Right lobe of liver (tissue), 6 donors: ENCODE measurements around the gene C6orf163. TPM values are rescaled to one million over a fixed set of nuclear protein-coding genes. Genes with fewer than 3 reads are reported as not detected.

Experiments used
- ATAC-seq, 4 donors: fragments of 200-7000 bp; cut with Tn5 transposase; one replicate each; pipeline ENCODE4 v1.9.1; 2020; ENCODE audit warnings: mild to moderate bottlenecking in 4 of 4, moderate library complexity in 4 of 4
- DNase-seq, 3 donors: peaks; one replicate each; pipeline ENCODE4 v3.0.0-alpha.2; 2020
- H3K27ac ChIP-seq, 3 donors: fragments of 200-600 bp; one replicate each; pipeline ENCODE4 v1.8.0; 2022
- H3K27me3 ChIP-seq, 2 donors: fragments of 200-600 bp; one replicate each; pipeline ENCODE4 v1.8.0; 2022
- H3K36me3 ChIP-seq, 4 donors: fragments of 200-600 bp; sonication (generic) in 1 of 4; one replicate each; pipeline versions ENCODE4 v1.5.1 to v1.8.0; 2017 to 2022; ENCODE audit warnings: control low read depth in 1 of 4
- H3K4me1 ChIP-seq, 4 donors: fragments of 200-600 bp; sonication (generic) in 1 of 4; one replicate each; pipeline versions ENCODE4 v1.5.1 to v1.8.0; 2017 to 2022; ENCODE audit warnings: control low read depth in 1 of 4
- H3K4me3 ChIP-seq, 3 donors: fragments of 200-600 bp; one replicate each; pipeline ENCODE4 v1.8.0; 2022
- H3K9me3 ChIP-seq, 4 donors: fragments of 200-600 bp; sonication (generic) in 1 of 4; one replicate each; pipeline versions ENCODE4 v1.5.1 to v1.8.0; 2017 to 2022; ENCODE audit warnings: control low read depth in 1 of 4
- CTCF ChIP-seq, 4 donors: fragments of 200-600 bp in 3 of 4; fragments of 450-650 bp in 1 of 4; IDR thresholded peaks; one replicate each; pipeline versions ENCODE4 v1.5.1 to v1.8.0; 2016 to 2022; ENCODE audit warnings: antibody characterized with exemption in 4 of 4, mild to moderate bottlenecking in 2 of 4
- POLR2A ChIP-seq: fragments of 450-650 bp; IDR thresholded peaks from one replicate; pipeline ENCODE4 v1.6.1; 2017; ENCODE audit warnings: antibody characterized with exemption, mild to moderate bottlenecking
- WGBS: methylation state at CpG from one replicate; pipeline ENCODE4 v1.1.6; 2018; ENCODE audit warnings: low coverage, low lambda C conversion rate; ENCODE audit not compliant: insufficient coverage; ENCODE audit errors: missing lambda C conversion rate; 5-methylcytosine and 5-hydroxymethylcytosine counted together
- intact Hi-C, 2 donors: fragments of 100-400 bp; cut with DNase I; formaldehyde crosslinking; loops; one replicate each; pipeline versions ENCODE4 v1.11.2 to v1.14.1; 2022
- total RNA-seq, 6 experiments: library from RNA; depleted of rRNA in 2 of 6; stranded (reverse); fragments of >200 nt in 2 of 6; fragmentation: NEBNext Ultra II Directional in 3 of 6; extraction: Animal tissue kit (Norgen Biotek cat#: 25700) in 3 of 6; gene quantifications; one replicate each; pipeline versions ENCODE4 v1.1.0 to v1.2.4, GENCODE V29; 2016 to 2023
- donor health status: DM: no; HTN: yes; CAD: no.
- donor health status: DM: no; HTN: no; CAD: no.
- donor health status: DM: no; HTN: no; CAD: no.
- donor health status: DM: no; HTN: yes; CAD: no.
- donor health status: DM: no; HTN: yes; CAD: no.

C6orf163 gene
- total RNA-seq, 6 experiments from 2014 or later, result 0.55 to 1.7 (median 1.4) TPM

GRCh38 chr6:87341158-87341557 is 3.5 kb upstream of the C6orf163 start:
- TF ChIP-seq CTCF (IDR thresholded peaks at IDR 0.05) (no peak), POLR2A (no peak)
- H3K4me3 ChIP-seq, result no peak overlapping the region
- H3K27me3 ChIP-seq, result no peaks in the 10 kb centered on the region
- peaks cover 0 to 9% (median 0%) of the 10 kb centered on the region in 4 donors for H3K4me1 ChIP-seq
- H3K27ac ChIP-seq, result no peak overlapping the region
- DNase-seq, result no peak
- H3K36me3 ChIP-seq, result no peaks in the 10 kb centered on the region
- intact Hi-C loops, result no loop called here
- no peaks in the 10 kb centered on the region for H3K9me3 ChIP-seq
- WGBS, result 33% methylated on average over 2 of the region's 2 CpGs
- peak; percentile 27 to 70 (median 38) for ATAC-seq

DNA sequence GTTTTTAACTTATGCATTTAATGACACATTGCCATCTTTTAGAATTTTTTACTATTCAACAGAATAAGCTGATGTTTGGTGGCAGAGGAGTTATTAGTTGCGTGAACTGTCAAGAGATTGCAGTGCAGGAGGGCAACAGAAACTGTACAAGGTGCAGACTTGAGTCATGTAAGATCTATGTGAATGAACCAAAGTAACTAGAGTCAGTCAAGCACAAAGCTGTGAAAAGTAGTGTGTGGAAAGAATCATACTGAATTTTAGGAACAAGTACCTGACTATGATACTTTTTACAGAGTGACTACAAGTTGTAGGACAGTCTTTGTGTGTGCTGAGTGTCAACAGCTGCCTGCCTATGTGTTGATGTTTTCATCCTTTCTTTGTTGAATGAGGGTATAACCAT is 2.7 kb upstream of the C6orf163 start:
- 92% methylated on average over 1 of the region's 1 CpG for WGBS
- no peaks in the 10 kb centered on the region for H3K27me3 ChIP-seq
- H3K4me1 ChIP-seq, result peaks cover 0 to 9% (median 0%) of the 10 kb centered on the region in 4 donors
- DNase-seq (no peak), ATAC-seq (no peak)
- no peak for TF ChIP-seq CTCF (IDR thresholded peaks at IDR 0.05)
- no peaks in the 10 kb centered on the region for H3K9me3 ChIP-seq
- H3K36me3 ChIP-seq, result no peaks in the 10 kb centered on the region
- no peak overlapping the region for H3K27ac ChIP-seq
- no peak overlapping the region for H3K4me3 ChIP-seq
- intact Hi-C loops, result no loop called here

GRCh38 chr6:87342829-87343228 is 1.8 kb upstream of the C6orf163 start:
- H3K27me3 ChIP-seq, result no peaks in the 10 kb centered on the region
- intact Hi-C loops, result no loop called here
- DNase-seq (no peak), ATAC-seq (peak in 1 of 4 donors; percentile 13)
- H3K9me3 ChIP-seq, result no peaks in the 10 kb centered on the region
- H3K4me1 ChIP-seq, result peaks cover 0 to 9% (median 0%) of the 10 kb centered on the region in 4 donors
- H3K4me3 ChIP-seq, result no peak overlapping the region
- H3K36me3 ChIP-seq, result no peaks in the 10 kb centered on the region
- H3K27ac ChIP-seq, result no peak overlapping the region
- no peak for TF ChIP-seq POLR2A
- TF ChIP-seq CTCF (IDR thresholded peaks at IDR 0.05), result no peak

DNA sequence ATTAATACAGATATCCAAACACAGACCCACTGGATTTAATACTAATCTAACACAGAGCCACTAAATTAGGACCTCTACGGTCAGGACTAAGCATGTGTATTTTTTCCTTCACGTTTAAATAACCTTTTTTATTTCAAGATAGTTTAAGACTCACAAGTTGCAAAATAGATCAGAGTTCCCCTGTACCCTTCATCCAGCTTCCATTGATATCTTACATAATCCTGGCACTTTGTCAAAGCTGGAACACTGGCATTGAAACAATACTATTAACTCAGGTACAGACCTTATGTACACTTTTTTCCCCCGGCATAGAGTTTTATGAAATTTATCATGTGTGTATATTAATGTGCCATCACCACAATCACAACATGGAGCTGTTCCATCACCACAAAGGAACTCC is 2.1 kb downstream of the C6orf163 start:
- intact Hi-C loops, result no loop called here
- Histone ChIP-seq H3K9me3 (no peaks in the 10 kb centered on the region), H3K4me1 (peaks cover 0 to 3% (median 0%) of the 10 kb centered on the region in 4 donors), H3K27me3 (no peaks in the 10 kb centered on the region), H3K4me3 (no peak overlapping the region), H3K27ac (no peak overlapping the region), H3K36me3 (no peaks in the 10 kb centered on the region)
- no peak for TF ChIP-seq POLR2A
- TF ChIP-seq CTCF (IDR thresholded peaks at IDR 0.05), result no peak
- WGBS, result 26% methylated on average over 3 of the region's 3 CpGs
- DNase-seq, result no peak
- peak; percentile 33 to 75 (median 46) for ATAC-seq

DNA sequence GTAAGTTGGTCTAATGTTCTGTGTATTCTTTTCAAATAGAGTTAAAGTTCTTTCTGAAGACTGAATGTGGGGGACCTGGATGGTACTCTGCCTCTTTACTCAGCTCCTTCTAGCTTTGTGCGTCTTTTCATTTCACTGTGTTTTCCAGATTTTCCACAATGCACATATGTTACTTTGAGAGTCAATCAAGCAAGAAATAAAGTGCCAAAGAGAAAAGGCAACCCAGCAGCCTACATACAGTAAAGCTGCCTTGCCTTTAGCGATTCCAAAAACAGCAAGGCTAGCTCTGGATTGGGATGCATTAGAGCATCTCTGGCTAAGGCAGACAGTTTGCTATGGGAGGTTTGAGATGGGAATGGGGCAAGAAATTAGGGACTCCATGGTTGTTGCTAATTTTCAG is 5.3 kb downstream of the C6orf163 start:
- Histone ChIP-seq H3K4me1 (no peaks in the 10 kb centered on the region), H3K27me3 (no peaks in the 10 kb centered on the region), H3K36me3 (no peaks in the 10 kb centered on the region), H3K9me3 (no peaks in the 10 kb centered on the region), H3K4me3 (no peak overlapping the region), H3K27ac (no peak overlapping the region)
- TF ChIP-seq POLR2A, result no peak
- TF ChIP-seq CTCF (IDR thresholded peaks at IDR 0.05), result no peak
- intact Hi-C loops, result no loop called here
- 84% methylated on average over 2 of the region's 2 CpGs for WGBS
- ATAC-seq (no peak), DNase-seq (no peak)
